Tibial nerve (tissue), 4 donors: Measurements from ENCODE around the gene MSX1. TPM values are rescaled to one million over a fixed set of nuclear protein-coding genes. Genes with fewer than 3 reads are reported as not detected.
A peak's percentile ranks its signal among the peaks of the same experiment; 100 is the strongest.

Experiments used
- DNase-seq, 2 donors: peaks; one replicate each; pipeline ENCODE4 v3.0.0-alpha.2; 2019; ENCODE audit warnings: low spot score in 2 of 2
- H3K27ac ChIP-seq, 4 donors: fragments of 200-600 bp; sonication (generic) in 3 of 4; one replicate each; pipeline ENCODE4 v1.5.1; 2017 to 2019; ENCODE audit warnings: mild to moderate bottlenecking in 1 of 4
- H3K27me3 ChIP-seq, 2 donors: fragments of 200-600 bp; sonication (generic) in 1 of 2; one replicate each; pipeline versions ENCODE4 v1.5.1 to v1.6.0; 2017 to 2019
- H3K36me3 ChIP-seq, 3 donors: fragments of 200-600 bp; sonication (generic); one replicate each; pipeline ENCODE4 v1.5.1; 2018 to 2019
- H3K4me1 ChIP-seq, 4 donors: fragments of 200-600 bp; sonication (generic) in 3 of 4; one replicate each; pipeline ENCODE4 v1.5.1; 2017 to 2019
- H3K4me3 ChIP-seq, 4 donors: fragments of 200-600 bp; sonication (generic) in 3 of 4; one replicate each; pipeline ENCODE4 v1.5.1; 2017 to 2019; ENCODE audit warnings: mild to moderate bottlenecking in 1 of 4, moderate library complexity in 1 of 4
- H3K9me3 ChIP-seq, 4 donors: fragments of 200-600 bp; sonication (generic) in 3 of 4; one replicate each; pipeline ENCODE4 v1.5.1; 2017 to 2019
- CTCF ChIP-seq, 5 experiments: fragments of 200-600 bp in 3 of 5; fragments of 450-650 bp in 2 of 5; sonication (generic) in 3 of 5; IDR thresholded peaks; one replicate each; pipeline ENCODE4 v1.5.1; 2016 to 2019; ENCODE audit warnings: antibody characterized with exemption in 5 of 5, mild to moderate bottlenecking in 3 of 5, moderate library complexity in 2 of 5
- EP300 ChIP-seq, 2 donors: sonication (generic); formaldehyde crosslinking; IDR thresholded peaks; one replicate each; pipeline ENCODE4 v1.6.1; 2017; ENCODE audit warnings: antibody characterized with exemption in 2 of 2, mild to moderate bottlenecking in 1 of 2
- POLR2A ChIP-seq, 2 donors: fragments of 450-650 bp; IDR thresholded peaks; one replicate each; pipeline ENCODE4 v1.6.1; 2017; ENCODE audit warnings: antibody characterized with exemption in 2 of 2, mild to moderate bottlenecking in 2 of 2, moderate library complexity in 2 of 2
- WGBS, 2 donors: methylation state at CpG; one replicate each; pipeline ENCODE4 v1.1.5; 2018; 5-methylcytosine and 5-hydroxymethylcytosine counted together
- total RNA-seq, 4 donors: library from RNA; depleted of rRNA; stranded (reverse); fragments of >200 nt; gene quantifications; one replicate each; pipeline ENCODE4 v1.1.0, GENCODE V29; 2016

The MSX1 gene
- total RNA-seq, 4 donors from 2014 or later, result 9.4 to 42.3 (median 21.7) TPM

- peaks cover 3 to 93% of the 10 kb centered on the region in 2 donors for H3K27me3 ChIP-seq
- WGBS, 2 donors, result 0% methylated on average over 26 to 31 of the region's 80 CpGs
Observed at GRCh38 chr4:4859799-4860599, 534 bp downstream of the MSX1 start.

GRCh38 chr4:4860600-4861389, 1.3 kb downstream of the MSX1 start:
- Histone ChIP-seq H3K27ac (peak overlapping the region in 1 of 4 donors; percentile 77), H3K4me1 (peaks cover 0 to 73% (median 20%) of the 10 kb centered on the region in 4 donors), H3K9me3 (peaks cover 0 to 4% (median 0%) of the 10 kb centered on the region in 4 donors), H3K36me3 (peaks cover 0 to 5% (median 0%) of the 10 kb centered on the region in 3 donors), H3K27me3 (peaks cover 3 to 93% of the 10 kb centered on the region in 2 donors), H3K4me3 (peak overlapping the region; percentile 51 to 78 (median 53))
- DNase-seq, result no peak
- TF ChIP-seq POLR2A (IDR thresholded peaks at IDR 0.05) (no peak), EP300 (IDR thresholded peaks at IDR 0.05) (no peak), CTCF (IDR thresholded peaks at IDR 0.05) (peak in 1 of 5 experiments; percentile 17)
- WGBS, 2 donors, result 4% methylated on average over 35 to 39 of the region's 39 CpGs

More at GRCh38 chr4:4859799-4860599, 534 bp downstream of the MSX1 start:
- Histone ChIP-seq H3K4me3 (peak overlapping the region; percentile 51 to 78 (median 53)), H3K9me3 (peaks cover 0 to 4% (median 0%) of the 10 kb centered on the region in 4 donors), H3K27ac (peak overlapping the region in 3 of 4 donors; percentile 4 to 77 (median 20)), H3K36me3 (peaks cover 0 to 5% (median 0%) of the 10 kb centered on the region in 3 donors), H3K4me1 (peaks cover 0 to 73% (median 19%) of the 10 kb centered on the region in 4 donors)
- no peak for DNase-seq
- TF ChIP-seq CTCF (IDR thresholded peaks at IDR 0.05) (no peak), POLR2A (IDR thresholded peaks at IDR 0.05) (no peak), EP300 (IDR thresholded peaks at IDR 0.05) (no peak)

- H3K36me3 ChIP-seq, result peaks cover 0 to 5% (median 0%) of the 10 kb centered on the region in 3 donors
- H3K4me1 ChIP-seq, result peaks cover 0 to 73% (median 22%) of the 10 kb centered on the region in 4 donors
- H3K27ac ChIP-seq, result peak overlapping the region in 1 of 4 donors; percentile 77
- DNase-seq, result no peak
- 10 to 24% methylated on average over 21 of the region's 21 CpGs for WGBS, 2 donors
- TF ChIP-seq POLR2A (IDR thresholded peaks at IDR 0.05), result no peak
- TF ChIP-seq EP300 (IDR thresholded peaks at IDR 0.05), result peak in 1 of 2 donors; percentile 58
- peaks cover 3 to 93% of the 10 kb centered on the region in 2 donors for H3K27me3 ChIP-seq
- H3K9me3 ChIP-seq, result peaks cover 0 to 4% (median 0%) of the 10 kb centered on the region in 4 donors
- peak overlapping the region in 3 of 4 donors; percentile 52 to 78 (median 54) for H3K4me3 ChIP-seq
Observed at GRCh38 chr4:4861390-4862018, 2.0 kb downstream of the MSX1 start.

GRCh38 chr4:4862071-4862551, 2.6 kb downstream of the MSX1 start:
- Histone ChIP-seq H3K9me3 (peaks cover 0 to 4% (median 0%) of the 10 kb centered on the region in 4 donors), H3K36me3 (peaks cover 0 to 5% (median 0%) of the 10 kb centered on the region in 3 donors), H3K27ac (no peak overlapping the region), H3K27me3 (peaks cover 3 to 93% of the 10 kb centered on the region in 2 donors), H3K4me1 (peaks cover 0 to 73% (median 19%) of the 10 kb centered on the region in 4 donors), H3K4me3 (no peak overlapping the region)
- no peak for DNase-seq
- no peak for TF ChIP-seq EP300 (IDR thresholded peaks at IDR 0.05)
- no peak for TF ChIP-seq CTCF (IDR thresholded peaks at IDR 0.05)
- no peak for TF ChIP-seq POLR2A (IDR thresholded peaks at IDR 0.05)
- 40 to 70% methylated on average over 16 of the region's 16 CpGs for WGBS, 2 donors
